HL-60/S4 treated with phorbol 12-myristate 13-acetate at 8.2 ng/mL for 4 days and 3 days (cell line): Measurements from ENCODE around the gene DR1.

Experiments used
- in situ Hi-C: fragments of 300-500 bp; cut with MboI; formaldehyde crosslinking; loops from 2 replicates; pipeline ENCODE4 v1.15.0; 2022; ENCODE audit warnings: low sequenced_read_pairs

Gene DR1

DNA sequence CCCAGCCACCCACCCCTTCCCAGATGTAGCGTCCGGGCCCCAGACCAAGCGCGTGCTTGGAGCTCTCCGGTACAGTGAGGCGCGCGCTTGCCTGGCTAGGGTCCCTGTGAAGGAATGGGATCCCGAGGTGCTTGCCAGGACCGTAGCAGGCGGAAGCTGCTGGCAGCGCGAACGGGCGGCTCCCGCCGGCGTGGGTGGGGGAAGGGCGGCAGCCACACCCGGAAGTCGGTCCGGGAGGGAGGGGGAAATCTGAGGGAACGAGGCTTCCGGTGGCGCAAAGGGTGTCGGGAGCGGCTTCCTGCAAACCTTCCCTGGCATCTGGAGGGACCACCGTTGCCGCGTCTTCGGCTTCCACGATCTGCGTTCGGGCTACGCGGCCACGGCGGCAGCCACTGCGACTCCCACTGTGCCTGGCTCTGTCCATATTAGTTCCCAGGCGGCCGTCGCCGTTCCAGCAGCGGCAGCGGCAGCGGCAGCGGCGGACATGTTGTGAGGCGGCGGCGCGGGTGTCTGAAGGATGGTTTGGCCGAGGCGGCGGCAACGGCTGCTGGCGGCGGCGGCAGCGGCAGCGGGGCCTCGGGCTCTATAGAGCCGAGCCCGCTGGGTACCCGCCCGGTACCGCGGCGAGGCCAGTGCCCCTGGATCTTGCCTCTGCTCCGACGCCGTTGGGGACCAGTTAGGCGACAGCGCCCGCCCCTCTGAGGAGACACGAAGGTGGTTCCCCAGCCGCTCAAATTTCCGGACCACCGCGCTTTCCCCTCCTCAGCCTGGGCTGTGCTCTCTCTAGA is at the start of gene DR1:
TSS of gene DR1 (plus strand) at position 275 of the 788 bp plus-strand sequence. CDS start 739 bp downstream, outside the sequence.
- in situ Hi-C loops = no loop called here

DNA sequence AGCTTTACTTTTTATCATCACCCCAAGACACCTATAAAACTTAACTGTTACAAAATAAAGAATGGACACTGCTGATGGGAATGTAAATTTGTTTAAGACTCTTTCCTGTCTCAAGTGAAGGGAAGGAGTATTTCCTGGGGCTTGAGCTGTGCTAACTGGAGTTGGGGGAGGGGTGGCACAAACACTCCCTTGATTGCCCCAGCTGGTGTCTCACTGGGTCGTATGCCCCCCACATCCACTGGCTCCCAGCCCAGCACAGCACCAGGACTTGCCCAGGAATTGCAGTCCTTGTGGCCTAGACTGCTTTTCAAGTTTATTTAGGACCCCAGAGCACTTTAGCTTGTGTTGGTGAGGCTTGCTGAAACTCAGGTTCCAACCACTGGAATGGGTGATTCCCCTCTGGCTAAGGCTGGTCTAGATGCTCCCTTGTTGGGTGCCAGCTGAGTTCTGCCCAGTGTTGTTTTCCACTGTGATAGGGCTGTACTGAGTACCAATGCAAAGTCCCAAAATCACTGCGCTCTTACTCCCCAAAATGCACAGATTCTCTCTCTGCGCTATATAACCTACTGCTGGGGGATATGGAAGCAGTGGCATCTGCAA is 49.1 kb upstream of the DR1 start:
- in situ Hi-C loops = no loop called here

DNA sequence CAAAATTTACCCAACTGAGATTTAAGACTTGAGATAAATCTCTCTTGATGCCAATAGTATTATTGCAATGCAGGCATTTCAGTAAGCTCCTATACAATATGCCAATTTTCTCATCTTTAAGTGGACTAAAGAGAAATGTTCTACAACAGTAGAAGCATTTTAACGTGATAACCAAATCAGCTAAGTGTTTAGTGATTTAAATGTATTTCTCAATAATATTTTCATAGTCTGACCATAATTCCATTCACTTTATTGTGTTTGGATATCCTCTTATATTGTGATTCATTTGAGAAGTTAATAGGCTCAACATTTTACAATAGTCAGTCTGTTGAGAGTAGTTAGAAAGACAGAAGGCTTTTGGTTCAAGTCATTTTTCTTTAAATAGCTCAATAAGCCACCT is 44.6 kb upstream of the DR1 start:
- in situ Hi-C loops = no loop called here

DNA sequence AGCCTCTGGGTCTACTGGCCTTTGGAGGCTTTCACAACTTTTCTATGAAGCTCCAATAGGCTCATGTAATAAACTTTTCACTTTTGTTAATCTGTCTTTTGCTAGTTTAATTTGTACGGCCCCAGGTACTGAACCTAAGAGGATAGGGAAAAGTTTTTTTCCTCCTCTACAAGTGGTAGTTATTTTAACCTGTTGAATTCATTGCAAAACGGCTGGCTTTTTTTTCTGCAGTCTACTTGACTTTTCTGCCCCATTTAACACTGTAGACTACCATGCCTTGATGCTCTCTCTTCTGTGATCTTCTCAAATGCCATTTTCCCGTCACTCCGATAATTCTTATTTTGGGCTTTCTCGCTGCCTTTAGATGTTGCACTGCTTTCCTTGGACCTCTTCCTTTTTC is 43.6 kb upstream of the DR1 start:
- in situ Hi-C loops = no loop called here

DNA sequence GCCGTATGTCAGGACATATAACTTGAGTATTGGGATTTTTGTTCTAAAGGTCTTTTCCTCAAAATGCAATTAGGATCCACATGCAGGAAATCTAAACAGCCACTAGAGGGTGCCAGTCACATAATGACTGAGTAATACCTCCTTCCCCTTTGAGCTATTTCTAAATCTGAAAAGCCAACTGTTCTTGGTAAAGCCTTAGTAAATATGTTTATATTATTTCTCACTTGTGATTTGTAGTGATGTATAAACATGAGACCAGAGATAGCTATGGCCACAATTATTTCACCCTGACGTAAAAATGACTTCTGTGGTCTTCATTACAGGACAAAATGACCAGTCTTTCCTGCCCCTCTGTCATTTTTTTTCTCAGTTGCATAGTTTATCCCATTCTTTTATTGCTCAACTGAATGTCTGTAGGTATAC is 41.0 kb upstream of the DR1 start:
- in situ Hi-C loops = no loop called here

DNA sequence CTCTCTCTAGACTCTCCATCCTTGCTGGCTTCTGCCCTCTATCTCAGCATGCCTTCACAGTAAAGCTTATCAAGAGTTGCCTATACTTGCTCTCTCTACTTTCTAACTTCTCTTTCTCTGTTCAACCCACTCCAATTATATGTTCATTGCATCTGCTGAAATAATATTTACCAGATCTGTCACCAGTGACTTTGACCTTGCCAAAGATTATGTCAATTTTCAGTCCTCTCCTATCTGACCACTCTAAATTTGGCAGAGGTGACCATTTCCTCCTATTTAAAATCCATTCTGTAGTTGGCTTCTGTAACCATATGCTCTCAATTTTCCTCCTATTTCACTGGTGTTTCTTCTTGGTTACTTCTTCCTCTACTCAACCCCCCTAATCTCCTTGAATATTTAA is 38.8 kb upstream of the DR1 start:
- in situ Hi-C loops = no loop called here

DNA sequence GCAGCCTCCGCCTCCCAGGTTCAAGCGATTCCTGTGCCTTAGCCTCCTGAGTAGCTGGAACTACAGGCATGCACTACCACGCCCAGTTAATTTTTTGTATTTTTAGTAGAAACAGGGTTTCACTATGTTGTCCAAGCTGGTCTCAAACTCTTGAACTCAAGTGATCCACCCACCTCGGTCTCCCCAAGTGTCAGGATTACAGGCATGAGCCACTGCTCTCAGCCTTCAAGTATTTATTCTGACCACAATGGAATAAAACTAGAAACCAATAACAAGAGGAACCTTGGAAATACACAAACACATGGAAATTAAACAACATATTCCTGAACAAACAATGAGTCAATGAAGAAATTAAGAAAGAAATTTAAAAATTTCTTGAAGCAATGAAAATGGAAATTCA is 32.7 kb upstream of the DR1 start:
- in situ Hi-C loops = no loop called here

DNA sequence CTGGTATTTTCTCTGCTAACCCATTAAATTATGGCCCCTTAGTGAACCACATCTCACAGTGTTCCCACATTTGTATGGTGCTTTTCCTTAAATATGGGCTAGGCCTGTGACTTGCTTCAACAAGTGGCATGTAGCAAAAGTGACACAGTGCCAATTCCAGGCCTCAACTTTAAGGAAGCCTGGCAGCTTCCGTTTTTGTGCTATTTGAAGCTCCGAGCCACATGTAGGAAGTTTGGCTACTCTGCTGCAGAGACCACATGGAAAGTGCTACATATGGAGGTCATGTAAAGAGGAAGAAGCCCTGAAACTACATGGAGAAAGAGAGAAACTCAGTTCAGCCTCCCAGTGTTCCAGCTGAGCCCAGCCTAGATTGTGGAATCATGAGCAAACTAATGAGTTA is 28.5 kb upstream of the DR1 start:
- in situ Hi-C loops = no loop called here

DNA sequence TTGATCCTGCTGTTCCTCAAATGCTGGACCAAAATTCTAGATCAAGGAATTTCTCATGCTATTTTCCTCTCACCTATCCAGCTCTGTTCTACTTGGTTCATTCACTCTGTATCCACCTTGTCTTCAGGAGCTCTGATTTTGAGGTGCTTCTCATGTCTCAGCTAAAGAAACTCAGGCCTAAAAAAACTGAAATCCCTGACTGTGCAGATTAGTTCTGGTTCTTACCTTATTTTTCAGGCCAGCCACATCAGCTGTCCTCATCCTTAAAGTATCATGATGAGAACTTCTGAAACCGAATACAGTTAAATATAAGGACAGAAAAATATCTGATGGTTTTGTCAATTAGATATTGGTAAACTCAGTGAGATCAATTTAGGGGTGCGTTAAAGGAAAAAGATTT is 27.8 kb upstream of the DR1 start:
- in situ Hi-C loops = no loop called here

DNA sequence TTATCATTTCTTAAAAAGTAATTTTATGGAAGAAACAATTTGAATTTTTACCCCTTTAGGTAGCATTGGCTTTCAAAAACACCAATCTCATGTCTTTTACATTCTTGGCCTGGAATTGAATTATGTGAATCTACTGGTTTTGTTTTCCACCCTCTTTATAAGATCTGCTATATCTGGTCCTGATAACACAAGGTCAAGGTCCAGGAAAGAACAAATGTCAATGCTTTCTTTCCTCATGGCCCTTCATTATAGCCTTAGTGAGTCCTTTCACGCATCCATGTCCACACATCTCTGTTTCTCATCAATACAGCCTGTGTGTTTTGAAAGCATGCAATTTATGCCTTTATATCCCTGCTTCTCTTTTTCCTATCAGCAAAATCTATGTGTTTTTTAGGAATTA is 24.0 kb upstream of the DR1 start:
- in situ Hi-C loops = no loop called here

DNA sequence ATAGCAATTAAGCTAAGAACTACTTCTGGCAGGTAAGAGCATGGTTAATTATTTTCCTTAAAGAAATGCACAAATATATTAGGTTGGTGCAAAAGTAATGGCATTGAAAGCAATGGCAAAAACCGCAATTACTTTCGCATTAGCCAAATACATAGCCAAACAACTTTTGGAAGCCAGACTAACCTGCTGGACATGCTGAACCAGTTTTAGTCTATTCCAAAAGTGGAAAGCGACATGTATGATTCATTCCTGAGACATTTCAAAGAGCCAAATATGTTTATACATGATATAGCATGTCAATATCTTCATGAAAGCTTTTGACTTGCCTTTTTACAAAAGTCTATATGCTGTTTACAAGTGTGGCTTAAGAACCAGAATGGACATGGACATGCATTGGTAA is 23.4 kb upstream of the DR1 start:
- in situ Hi-C loops = no loop called here

DNA sequence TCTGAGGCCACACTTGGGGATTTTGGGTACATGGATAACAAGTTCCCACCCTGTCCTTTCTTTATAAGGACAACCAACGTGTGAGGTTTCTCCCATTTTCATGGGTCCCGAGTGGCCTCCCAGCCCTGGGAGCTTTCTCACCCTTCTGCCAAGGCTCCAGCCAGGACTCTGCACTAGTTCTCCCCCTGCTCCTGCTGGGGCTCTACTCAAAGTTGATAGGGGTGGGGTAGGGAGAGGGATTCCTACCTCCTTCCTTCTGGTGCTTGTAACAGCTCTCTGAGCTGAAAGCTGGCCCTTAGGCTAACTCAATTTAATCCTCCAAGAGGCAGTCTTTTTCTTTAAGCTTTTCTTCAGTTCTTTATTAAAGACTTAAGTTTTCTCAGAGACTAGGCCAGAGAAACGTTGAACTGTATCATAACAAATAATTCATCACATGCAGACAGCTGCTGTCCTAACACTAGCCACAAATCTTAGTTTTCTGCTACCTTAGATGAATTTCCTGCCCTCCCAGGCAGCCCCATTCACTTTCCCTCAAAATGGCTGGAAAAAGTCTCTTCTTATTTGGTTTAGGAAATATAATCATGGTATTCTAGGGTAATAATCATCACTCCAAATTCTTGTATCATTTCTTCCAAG is 22.4 kb upstream of the DR1 start:
- in situ Hi-C loops = no loop called here

DNA sequence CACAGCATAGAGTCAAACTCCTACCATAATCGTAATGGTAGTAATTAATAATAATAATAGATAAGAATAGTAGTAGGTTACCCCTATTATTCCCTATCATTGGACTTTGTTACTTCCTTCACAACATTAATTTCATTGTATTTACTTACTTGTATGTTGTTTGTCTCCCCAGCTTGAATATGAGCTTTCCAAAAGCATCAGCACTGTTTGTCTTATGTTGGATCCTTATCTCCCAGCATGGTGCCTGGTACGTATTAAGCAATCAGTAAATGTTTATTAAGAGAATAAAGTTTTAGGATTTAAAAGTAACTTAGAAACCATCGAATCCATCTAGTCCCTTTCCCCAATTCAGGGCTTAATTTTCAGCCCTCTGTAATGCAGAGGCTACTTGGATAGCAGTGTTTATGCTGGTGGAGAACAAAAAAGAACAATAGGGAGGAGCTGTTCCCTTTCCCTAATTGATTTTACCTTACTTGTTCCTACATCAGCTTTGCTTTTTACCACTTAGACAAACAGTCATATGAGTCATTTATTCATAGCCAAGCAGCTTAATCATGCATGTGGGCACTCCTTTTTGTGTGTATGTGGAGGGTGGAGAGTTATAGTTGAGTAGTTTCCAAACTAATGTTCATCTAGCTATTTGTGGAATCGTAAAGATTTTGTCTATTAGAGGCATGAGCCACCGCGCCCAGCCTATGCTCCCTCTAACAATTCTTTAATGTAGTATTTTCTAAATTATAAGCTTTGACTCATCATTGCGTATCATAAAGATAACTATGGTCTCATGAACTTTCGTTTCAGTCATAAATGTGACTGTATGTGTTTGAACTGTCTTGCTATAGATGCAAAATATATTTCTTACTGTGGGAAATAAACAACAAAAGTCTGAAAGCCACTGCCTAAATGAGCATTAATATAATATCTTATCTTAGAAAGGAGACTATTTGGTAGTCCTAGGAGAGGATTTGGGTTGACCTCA is 20.9 kb upstream of the DR1 start:
- in situ Hi-C loops = no loop called here

DNA sequence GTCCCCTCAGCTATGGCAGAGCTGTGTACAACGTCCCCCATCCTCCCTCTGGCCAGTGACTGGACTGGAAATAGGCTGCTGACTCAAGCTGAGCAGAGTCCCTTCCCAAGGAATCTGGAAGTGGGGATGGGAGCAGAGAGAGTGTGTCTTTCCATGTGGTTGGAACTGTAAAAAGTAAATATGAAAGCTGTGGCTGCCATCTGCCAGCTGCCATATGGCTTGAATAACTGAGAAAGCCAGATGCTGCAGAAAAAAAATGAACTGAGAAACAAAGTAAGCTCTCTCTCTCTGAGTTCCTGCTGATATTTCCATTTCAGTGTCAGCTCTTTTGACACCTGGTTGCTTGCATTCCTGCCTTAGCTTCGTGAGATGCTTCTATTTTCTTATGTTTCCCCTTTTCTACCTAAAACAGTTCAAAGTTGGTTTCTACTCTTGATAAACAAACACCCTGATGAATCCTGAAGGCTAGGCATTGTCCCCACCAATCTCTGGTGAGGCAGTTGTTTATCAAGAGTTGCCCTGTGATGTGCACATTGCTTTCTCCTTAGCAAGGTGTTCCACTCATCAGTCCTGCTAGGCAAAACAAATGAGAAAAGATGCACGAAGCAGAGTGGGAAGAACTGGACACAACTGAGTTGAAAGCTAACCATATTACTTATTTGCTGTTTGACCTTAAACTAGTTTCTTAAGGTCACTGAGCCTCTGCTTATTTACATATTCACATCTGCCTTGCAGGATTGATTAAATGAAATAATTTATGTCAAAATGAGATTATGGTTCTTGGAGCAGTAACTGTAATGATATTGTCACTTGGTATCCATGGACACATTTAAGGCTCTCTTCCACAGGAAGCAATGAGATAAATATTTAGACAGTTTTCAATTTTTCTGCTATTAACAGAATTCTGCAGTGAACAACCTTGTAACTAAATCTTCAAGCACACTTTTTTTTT is 16.6 kb upstream of the DR1 start:
- in situ Hi-C loops = no loop called here

DNA sequence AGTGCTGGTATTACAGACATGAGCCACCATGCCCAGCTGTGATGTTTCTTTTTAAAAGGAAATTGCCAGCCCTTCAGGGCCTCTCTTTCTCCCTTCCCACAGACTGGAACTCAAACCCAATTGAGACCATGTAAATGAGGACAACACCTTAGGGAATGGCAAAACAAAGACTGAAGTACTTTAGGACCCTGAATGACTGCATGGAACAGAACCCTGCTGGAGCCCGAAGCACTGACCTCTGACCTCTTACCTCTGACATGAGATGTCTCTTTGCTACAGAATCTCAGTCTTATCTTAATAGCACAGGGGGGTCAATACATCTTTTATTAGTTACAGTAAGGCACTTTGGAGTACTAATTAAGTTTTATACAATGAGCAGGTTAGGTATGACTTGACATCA is 15.5 kb upstream of the DR1 start:
- in situ Hi-C loops = no loop called here

DNA sequence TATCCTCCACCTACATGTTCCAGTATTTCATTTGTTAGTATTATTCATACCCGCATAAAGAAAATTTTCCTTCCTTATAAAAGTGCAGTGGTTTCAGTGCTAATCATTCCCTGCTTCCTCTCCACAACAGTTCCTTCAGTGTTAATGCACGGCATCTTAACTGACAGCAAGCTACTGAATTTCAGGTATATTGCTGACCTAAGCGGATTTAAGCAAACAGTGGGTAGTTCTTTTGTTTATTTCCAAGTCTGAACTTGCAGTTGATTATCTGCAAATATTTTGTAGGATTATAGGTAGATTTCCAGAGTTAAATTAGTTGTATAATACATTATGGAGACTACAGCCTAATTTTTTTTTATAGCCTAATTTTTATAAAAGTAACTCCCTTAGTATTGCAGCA is 15.1 kb upstream of the DR1 start:
- in situ Hi-C loops = no loop called here

DNA sequence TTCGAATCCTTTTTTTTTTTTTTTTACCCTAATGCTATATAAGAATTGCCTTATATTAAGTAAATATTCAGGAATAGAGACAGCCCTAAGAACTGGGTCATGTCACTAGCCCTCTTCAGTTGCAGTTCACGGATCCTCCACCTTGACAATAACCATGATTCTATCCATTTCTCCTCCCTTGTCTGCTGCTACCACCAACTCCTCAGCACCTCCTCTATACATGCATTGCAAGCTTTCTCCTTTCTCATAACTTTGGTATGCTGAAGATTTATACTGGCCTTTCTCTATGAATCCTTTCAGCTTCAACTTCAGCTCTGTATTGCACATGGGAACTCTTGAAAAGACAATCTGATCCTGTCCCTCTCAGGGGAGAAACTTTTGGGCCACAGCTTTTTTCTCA is 14.3 kb upstream of the DR1 start:
- in situ Hi-C loops = no loop called here

DNA sequence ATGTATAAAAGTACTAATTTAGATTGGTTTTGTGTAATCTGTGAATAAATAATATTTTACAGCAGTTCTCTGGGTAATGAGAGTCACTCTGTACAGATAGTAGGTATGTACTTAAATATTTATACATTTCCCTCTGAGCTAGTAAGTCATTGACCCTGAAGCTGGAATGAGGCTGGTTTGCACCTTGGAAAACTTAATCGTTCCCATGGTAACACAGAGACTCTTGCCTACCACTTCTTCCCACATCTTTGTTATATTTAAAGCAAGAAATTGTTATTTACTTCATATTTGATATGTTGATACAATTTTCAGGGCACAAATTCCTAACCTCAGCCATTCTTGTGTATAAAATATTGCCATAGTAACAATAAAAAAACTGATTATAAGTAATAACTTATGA is 13.3 kb upstream of the DR1 start:
- in situ Hi-C loops = no loop called here

DNA sequence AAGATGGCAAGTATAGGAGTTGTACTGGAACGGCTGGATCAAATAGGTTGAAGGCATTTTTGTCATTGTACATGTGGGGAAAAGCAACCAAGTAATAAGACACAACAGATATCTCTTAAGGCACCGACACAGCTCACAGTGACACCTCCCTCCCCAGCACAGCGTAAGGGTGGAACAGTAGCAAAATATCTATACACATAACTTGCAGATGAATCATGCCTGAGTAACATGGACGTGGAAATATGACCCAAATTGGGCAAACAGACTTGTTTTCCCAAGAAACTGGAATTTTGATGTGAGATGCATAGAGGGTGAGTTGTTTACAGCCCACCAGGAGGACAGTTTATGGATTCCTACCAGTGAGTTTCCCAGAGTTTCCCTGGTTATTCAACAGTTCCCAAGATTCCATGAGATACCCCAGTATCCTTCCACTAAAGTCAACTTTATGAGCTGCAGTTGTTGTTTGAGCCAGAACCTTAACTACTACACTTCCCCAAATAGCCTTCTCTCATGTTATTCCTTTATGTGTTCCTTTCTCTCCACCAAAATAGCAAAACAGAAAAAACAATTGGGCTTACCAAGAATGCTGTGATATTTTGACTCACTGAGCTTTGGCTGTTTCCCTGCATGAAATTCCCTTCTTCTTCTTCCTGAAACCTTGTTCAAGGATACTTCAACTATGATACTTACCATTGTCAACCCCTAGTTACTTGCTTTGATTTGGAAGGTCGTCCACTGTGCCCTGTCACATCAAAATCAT is 7.1 kb upstream of the DR1 start:
- in situ Hi-C loops = no loop called here
